Measurements from ENCODE around the gene ZFP57.

- TF ChIP-seq ZBTB33 (IDR thresholded peaks at IDR 0.05) (no peak), CHD1 (IDR thresholded peaks at IDR 0.05; ENCODE audit: low read depth, low read length) (no peak), CTCF (IDR thresholded peaks at IDR 0.05 in 2 of 3, conservative IDR thresholded peaks at IDR 0.05 in 1 of 3; ENCODE audit: control insufficient read depth in 2 of 3, extremely low read depth in 1 of 3, insufficient read depth in 1 of 3, low read depth in 3 of 3, low read length in 3 of 3) (no peak), REST (IDR thresholded peaks at IDR 0.05; ENCODE audit: low read depth, low read length) (no peak), YBX1 (IDR thresholded peaks at IDR 0.05) (no peak), ZNF274 (IDR thresholded peaks at IDR 0.05; ENCODE audit: insufficient read depth, insufficient read length) (no peak), HDAC2 (IDR thresholded peaks at IDR 0.05) (no peak), CREB1 (IDR thresholded peaks at IDR 0.05; ENCODE audit: low read depth) (no peak), SMAD1 (IDR thresholded peaks at IDR 0.05; ENCODE audit: low read depth, partially characterized antibody) (no peak), EZH2 (IDR thresholded peaks at IDR 0.05; ENCODE audit: borderline replicate concordance, control insufficient read depth, low read depth, low read length) (no peak), POLR2A (IDR thresholded peaks at IDR 0.05; ENCODE audit: low read depth, low read length) (no peak), POLR2AphosphoS2 (IDR thresholded peaks at IDR 0.05; ENCODE audit: low read depth, low read length) (no peak)
Measured at GRCh38 chr6:29663300-29664042, 17.5 kb downstream of the ZFP57 start.
